Activated T-helper 1 cell treated with anti-CD3 and anti-CD28 coated beads, Interleukin-2, amount 50 U/mL, for 16 hours (primary cell): ENCODE measurements around the gene AMBRA1.

ENCODE experiments used
- DNase-seq, 2 donors: peaks; one replicate each; pipeline ENCODE4 v3.0.0-alpha.2; 2020; ENCODE audit warnings: low read depth in 1 of 2, low spot score in 1 of 2

The AMBRA1 gene

GRCh38 chr11:46445920-46446771, 147.7 kb downstream of the AMBRA1 start:
- DNase-seq = no peak

- no peak for DNase-seq
Observed at GRCh38 chr11:46445192-46445919, 148.5 kb downstream of the AMBRA1 start.

GRCh38 chr11:46444305-46444704, 149.5 kb downstream of the AMBRA1 start:
- no peak for DNase-seq

DNA sequence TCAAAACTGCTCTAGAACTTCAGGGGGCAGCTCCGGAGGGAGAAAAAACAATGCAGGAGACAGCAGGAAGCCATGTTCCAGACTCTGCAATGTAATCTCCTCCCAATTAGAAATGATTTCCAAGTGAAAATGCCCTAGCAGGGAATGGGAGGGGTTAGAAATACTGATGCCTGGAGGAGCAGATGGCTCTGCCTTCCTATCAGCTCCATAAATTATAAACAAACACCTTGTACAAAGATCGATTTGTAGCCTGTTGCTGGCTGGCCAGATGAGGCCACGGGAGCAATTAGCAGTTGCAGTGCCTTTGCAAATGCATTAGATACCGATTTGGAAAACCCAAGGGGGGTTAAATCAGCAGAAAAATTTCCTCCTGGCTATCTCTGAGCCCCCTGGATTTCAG, 155.6 kb downstream of the AMBRA1 start:
- no peak for DNase-seq

GRCh38 chr11:46437122-46437689, 156.6 kb downstream of the AMBRA1 start:
- DNase-seq = no peak

- DNase-seq = no peak
Observed at GRCh38 chr11:46436113-46436512, 157.7 kb downstream of the AMBRA1 start.

DNA sequence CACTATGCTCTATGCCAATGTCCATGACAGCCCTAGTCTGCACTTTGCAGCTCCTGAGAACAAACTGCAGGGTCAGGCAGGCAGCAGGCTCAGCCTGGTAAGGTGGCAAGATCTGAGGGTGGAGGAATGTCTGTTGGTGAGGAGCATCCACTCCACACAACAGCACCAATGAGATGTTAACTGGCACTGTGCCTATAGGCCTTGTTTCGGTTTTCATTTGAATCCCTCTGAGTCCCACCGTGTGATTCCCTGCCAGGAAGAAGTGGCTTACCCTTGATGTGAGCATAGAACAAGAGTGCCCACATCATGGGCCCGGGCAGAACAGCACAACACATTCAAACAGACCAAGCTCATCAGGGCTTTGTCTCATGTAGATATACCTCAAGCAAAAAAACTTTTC, 158.1 kb downstream of the AMBRA1 start:
- no peak for DNase-seq

DNA sequence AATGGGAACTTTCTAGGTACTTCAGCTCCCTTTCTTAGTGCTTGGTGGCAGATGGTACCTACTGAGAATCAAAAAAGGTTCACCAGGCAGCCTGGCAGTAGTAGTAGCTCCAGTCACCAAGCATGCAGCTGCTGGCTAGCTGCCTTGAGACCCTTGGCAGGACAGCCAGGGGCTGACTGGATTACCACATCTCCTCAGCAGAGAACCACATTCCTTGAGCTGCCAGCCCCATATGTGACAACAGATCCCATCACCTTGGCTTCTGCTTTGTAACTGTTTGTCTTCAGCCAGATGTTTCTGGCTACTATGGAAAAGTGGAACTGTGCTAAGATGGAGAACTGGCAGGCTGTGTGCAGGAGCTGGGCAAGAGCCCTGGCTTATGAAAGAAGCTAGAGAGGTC, 162.6 kb downstream of the AMBRA1 start:
- DNase-seq = no peak

GRCh38 chr11:46429717-46430116, 164.1 kb downstream of the AMBRA1 start:
- no peak for DNase-seq

- no peak for DNase-seq
Observed at GRCh38 chr11:46427364-46427763, 166.5 kb downstream of the AMBRA1 start.

DNA sequence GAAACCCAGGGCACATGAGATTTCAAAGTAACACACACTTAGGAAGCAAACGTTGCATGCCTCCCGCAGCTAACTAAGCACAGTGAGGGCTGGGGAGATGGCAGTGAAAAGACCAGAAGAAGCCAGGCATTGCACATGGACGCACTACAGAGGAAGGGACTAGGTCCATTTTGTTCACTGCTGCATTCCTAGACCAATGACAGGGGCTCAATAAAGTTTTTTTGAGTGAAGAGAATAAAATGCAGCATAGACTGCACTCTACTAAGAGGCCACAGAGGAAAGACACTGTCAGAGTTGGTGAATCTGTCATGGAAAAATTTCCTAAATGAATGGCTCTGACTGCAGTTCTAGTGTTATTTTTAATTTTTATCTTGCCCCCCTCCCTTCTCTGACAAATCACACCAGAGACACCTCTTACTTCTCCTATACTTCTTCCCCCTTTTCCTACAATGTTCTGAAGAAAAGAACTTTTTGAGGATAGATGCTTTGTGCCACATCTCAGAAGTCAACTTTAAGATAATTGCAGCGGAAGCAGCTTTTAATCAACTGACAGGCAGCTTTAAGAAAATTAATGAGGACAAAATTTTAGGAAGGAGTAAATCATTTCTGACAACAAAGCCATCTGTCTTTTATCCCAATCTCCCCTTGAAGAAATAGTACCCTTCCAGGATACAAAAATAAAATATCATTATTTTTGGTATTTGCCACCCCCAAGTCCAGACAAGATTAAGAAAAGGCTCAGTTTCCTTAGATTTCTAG, 167.4 kb downstream of the AMBRA1 start:
- no peak for DNase-seq

- DNase-seq = no peak
Observed at GRCh38 chr11:46422588-46422987, 171.2 kb downstream of the AMBRA1 start.

DNA sequence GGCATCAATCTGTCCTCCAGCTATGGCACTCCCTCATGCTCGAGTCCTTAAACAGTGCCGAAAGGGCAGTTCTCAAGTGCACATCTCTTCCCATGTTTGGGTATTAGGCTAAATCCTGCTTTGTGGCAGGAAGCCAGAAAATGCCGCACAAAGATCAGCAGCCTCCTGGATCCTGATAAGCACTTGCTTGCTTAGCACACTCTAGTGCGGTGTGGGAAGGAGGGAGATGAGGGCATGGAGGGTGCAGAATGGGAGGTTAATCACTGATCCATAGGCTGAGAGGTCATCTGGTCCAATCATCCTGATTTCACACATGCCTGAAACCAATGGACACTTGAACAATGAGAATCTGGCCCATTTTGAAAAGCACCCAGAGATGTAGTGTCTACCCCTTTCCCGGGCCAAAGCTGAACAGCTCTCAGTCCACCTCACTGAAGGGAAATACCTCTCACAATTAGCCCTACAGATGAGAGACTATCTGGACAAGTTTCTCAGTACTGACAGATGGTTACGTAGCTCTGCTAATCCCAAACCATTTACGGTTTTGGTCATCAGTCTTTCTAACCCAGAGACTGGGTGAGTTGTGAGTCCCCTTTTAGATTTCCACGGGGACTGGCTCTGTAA, 172.5 kb downstream of the AMBRA1 start:
- DNase-seq = no peak

GRCh38 chr11:46420513-46420912, 173.3 kb downstream of the AMBRA1 start:
- DNase-seq = no peak

DNA sequence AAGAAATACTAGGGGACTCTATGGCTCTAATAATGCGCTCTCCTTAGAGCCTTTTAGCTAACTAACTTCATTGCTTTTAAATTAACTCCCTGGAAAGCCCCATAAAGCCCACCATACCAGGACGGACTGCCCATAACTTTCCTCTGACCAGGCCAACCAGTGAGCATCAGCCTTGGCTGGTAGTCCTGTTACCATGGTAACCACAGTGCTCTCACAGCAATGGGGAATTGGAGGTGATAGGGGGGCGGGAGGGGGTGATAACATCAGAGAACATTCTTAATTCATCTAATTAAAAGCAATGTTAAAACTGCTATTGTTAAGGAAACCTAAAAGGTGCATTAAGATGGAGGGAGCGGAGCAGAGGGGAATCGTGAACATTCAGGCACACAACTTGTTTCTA, 175.1 kb downstream of the AMBRA1 start:
- no peak for DNase-seq

DNA sequence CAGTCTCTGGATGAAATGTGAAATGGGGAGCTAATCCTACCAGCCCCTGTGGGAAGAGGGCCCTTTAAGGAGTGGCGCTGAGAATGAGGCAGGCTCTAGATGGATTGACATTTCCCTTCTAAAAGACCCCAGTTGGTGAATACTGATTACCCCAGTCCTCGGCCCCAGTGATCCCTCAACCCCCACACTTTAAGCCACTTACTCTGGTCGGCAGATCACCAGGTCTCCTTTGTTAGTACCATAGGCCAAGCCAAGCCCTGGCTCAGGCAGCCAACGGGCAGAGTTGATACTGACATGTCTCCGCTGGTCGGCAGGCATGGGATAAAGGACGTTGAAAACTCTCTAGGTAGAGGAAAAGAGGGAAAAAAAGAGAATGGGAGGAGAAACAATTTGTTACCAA, 176.1 kb downstream of the AMBRA1 start:
- no peak for DNase-seq

DNA sequence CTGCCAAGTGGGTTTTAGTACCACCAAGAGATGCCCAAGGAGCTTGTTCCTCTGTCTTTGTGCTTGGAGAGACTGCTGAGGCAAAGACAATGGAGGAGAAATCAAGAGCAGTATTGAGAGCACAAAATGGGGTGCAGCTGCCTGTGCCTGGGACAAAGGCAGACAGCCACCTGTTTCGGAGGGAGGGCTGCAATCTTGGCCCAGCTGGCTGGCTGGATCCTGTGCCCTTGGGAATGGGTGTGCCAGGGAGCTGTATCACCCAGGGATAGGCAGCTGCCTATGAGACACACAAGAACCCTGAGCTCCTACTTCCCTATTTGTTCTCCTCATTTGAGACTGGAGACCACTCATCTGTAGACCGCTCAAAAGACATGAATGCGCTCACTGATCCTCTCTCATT, 178.9 kb downstream of the AMBRA1 start:
- DNase-seq = no peak

DNA sequence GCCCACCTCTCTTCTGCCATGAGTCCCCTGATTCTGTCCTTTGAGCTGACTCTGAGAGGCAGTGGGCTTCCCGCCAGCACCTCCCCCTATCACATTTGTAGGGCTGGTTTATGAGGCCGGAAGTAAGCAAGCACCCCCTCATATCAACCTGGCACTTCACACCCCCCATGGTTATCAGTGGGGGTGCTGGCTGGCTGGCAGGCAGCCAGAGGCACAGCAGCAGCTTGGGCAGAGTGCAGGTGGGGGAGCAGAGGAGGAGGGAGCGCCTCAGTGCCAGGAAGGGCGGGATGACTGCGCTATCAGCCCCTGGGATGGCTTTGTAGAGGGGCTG, 179.4 kb downstream of the AMBRA1 start:
- DNase-seq = no peak

DNA sequence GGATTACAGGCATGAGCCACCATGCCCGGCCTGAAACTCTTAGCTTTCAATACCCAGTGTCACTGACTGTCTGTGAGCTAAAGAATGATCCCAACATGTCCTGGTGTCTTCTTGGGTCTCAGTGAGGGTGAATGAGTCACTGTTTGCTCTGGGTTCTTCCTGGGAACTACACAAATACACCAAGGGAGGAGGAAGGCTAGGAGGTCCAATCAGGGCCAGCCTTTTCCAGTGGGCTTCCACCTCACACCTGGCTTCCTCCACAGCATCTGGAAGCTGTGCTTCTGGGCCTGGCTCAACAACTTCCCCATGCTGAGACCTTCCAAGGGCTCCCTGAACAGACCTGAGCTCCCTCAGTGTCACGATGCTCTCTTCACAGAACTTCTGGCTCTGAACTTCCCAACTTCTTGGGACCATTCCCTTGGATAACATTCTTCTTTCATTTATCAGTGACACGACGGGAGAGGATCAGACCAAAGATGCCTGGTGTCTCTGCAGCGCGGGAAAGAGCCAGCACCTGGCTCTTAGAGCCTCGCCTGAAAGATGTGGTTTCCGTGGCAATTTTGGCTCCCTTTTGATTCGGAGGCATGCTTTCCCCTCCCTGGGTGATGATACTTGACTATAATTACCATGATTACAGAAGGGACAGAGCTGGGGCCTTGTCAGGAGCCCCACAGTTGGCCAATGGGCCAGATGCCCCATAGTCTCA, 179.9 kb downstream of the AMBRA1 start:
- no peak for DNase-seq

- DNase-seq = no peak
Observed at GRCh38 chr11:46410021-46410420, 183.8 kb downstream of the AMBRA1 start.
